HG03064 (cell line): ENCODE measurements around the gene ARHGEF3.

Experiments
- ATAC-seq: cut with Tn5 transposase; IDR thresholded peaks from one replicate; pipeline ENCODE4 v1.9.1; 2021; ENCODE audit warnings: low read depth; ENCODE audit not compliant: unreplicated experiment

ARHGEF3 gene

GRCh38 chr3:56823421-56823926 is 21.7 kb upstream of the ARHGEF3 start:
- ATAC-seq: no peak

- ATAC-seq: no peak
These were observed 20.8 kb upstream of the ARHGEF3 start for GRCh38 chr3:56822501-56822900.

GRCh38 chr3:56819016-56819809 is 17.5 kb upstream of the ARHGEF3 start:
- ATAC-seq: no peak

GRCh38 chr3:56818156-56818985 is 16.6 kb upstream of the ARHGEF3 start:
- ATAC-seq: no peak

- ATAC-seq: no peak
These were observed 15.9 kb upstream of the ARHGEF3 start for GRCh38 chr3:56817646-56818045.

- ATAC-seq: no peak
These were observed 14.3 kb upstream of the ARHGEF3 start for GRCh38 chr3:56816061-56816460.

- ATAC-seq: no peak
These were observed 13.8 kb upstream of the ARHGEF3 start for GRCh38 chr3:56815589-56815988.

GRCh38 chr3:56813653-56813960 is 11.9 kb upstream of the ARHGEF3 start:
- no peak for ATAC-seq

- no peak for ATAC-seq
These were observed 11.3 kb upstream of the ARHGEF3 start for GRCh38 chr3:56812754-56813652.

- no peak for ATAC-seq
These were observed 9.9 kb upstream of the ARHGEF3 start for GRCh38 chr3:56811546-56812202.

GRCh38 chr3:56810577-56811545 is 9.1 kb upstream of the ARHGEF3 start:
- no peak for ATAC-seq

- ATAC-seq: no peak
These were observed 4.7 kb upstream of the ARHGEF3 start for GRCh38 chr3:56806407-56806806.

- no peak for ATAC-seq
These were observed 1.0 kb upstream of the ARHGEF3 start for GRCh38 chr3:56802790-56803189.

- no peak for ATAC-seq
These were observed 613 bp upstream of the ARHGEF3 start for GRCh38 chr3:56802378-56802745.

GRCh38 chr3:56800832-56801661 is 702 bp downstream of the ARHGEF3 start:
- no peak for ATAC-seq

GRCh38 chr3:56800130-56800831 is 1.5 kb downstream of the ARHGEF3 start:
- ATAC-seq: no peak

GRCh38 chr3:56799251-56799882 is 2.4 kb downstream of the ARHGEF3 start:
- no peak for ATAC-seq
